ENCODE data around the gene BRD3OS.
"Not testable (repeated sequence)": the region's sequence is repeated elsewhere in the genome, so short reads cannot be mapped to it uniquely, and the experiment has no call there.

Gene BRD3OS

DNA sequence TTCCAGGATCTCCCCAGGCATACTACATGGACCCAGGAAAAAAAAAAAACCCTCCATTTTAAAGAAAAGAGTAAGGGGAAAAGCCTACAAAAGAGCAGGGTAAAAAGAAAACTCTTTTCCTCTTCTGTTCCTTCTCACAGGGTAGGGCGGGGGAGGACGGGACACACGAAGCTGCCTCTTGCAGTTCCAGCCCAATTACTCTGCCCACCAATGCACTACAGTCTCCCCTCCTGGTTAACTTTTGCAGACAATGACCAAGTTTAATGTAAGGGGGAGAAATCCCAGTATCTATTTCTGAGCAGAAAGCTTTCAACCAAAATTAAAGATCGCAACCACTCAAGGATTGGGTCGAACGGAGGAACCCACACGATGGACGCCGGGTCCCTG, 41.2 kb downstream of the BRD3OS start:
- peak; percentile 10 for DNase-seq

- peak; percentile 21 for DNase-seq
Observed at GRCh38 chr9:134066913-134067851, 41.9 kb downstream of the BRD3OS start.

GRCh38 chr9:134067904-134068743, 42.8 kb downstream of the BRD3OS start, which contains the start of gene BRD3:
Gene BRD3, minus strand, starts transcription at chr9:134068026. Its CDS starts 14,549 bp downstream, at chr9:134053477.
- DNase-seq = peak; percentile 85

DNA sequence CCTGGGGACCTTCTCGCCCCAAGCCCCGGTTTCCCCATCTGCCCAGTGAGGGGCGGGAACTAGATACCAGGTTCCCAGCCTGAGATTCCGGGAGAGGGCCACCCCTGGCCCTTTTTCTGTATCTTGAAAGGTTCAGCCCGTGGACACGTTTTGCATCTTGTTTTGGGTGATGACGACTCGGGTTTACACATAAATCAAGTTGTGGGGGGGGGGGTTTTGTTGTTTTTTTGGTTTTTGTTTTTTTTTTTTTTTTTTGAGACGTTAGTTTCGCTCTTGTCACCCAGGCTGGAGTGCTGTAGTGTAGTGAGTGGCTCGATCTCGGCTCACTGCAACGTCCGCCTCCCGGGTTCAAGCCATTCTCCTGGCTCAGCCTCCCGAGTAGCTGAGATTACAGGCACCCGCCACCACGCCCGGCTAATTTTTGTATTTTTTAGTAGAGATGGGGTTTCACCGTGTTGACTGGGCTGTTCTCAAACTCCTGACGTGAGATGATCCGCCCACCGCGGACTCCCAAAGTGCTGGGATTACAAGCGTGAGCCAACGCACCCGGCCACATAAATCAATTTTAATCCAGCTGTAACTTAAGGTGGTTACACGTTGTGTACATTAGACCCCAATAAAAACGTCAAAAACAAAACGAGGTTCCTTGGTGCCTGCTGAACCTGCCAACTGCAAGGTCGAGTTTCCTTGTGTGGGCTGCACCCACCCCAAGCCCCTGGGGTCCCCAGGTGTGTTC, 43.6 kb downstream of the BRD3OS start:
- DNase-seq = peak; percentile 66

DNA sequence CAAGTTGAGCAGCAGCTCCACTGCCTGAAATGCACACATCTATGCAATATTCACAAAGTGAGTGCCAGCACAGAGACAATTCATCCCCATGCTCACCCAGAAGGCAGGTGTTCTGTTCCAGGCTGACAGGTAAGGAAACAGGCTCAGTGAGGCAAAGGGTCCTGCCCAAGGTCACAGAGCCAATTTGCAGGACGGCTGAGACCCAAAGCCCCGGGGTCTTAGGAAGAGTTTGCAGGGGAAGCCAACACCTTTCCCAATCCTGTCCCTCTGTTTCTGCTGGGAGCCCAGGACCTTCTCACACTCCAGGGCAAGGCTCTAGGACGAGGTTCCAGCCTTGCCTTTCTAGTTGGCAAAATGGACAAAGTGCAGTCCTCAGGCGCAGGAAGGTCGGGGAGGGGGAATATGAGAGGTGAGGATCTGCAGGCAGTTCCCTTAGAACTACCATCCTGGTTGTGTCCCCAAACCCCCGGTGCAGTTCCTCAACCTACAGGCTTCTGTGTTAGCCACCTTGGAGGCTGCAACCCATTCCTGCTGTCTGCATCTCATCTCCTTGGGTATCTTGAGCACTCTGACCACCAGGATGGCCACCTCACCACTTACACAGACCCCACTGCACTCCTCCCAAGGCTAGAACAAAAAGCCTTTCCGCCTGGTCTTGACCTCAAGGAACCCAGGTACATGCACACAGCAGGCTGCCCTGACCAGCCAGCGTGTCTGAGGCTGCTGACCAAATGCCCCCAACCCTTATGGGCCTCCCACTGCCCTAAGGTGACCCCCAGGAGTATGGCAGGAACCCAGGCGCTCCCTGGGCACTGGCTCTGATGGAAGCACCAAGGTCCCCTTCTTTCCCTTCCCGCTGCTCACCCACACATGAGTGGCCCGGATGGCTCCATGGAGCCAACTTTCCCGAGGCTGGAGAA, 44.5 kb downstream of the BRD3OS start:
- DNase-seq = no peak

DNA sequence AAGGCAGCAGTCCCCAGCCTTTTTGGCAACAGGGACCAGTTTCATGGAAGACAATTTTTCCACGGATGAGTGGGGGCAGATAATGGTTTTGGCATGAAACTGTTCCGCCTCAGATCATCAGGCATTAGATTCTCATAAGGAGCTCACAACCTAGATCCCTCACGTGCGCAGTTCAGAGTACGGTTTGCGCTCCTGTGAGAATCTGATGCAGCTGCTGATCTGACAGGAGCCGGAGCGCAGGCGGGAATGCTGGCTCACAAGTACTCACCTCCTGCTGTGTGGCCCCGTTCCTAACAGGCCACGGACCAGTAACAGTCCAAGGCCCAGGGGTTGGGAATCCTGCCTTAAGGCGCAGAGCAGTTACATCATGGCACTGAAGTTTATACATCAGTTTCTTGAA, 45.9 kb downstream of the BRD3OS start:
- DNase-seq = no peak

DNA sequence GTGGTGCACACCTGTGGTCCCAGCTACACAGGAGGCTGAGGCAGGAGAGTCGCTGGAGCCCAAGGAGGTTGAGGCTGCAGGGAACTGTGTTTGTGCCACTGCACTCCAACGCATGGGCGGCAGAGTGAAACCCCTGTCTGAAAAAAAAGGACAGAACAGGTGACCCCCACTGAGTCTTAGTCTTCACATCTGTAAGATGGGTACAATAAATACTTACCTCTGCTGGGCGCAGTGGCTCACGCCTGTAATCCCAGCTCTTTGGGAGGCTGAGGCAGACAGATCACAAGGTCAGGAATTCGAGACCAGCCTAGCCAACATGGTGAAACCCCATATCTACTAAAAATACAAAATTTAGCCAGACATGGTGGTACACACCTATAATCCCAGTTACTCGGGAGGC, 47.4 kb downstream of the BRD3OS start:
- not testable (repeated sequence) for DNase-seq

GRCh38 chr9:134073500-134073899, 48.2 kb downstream of the BRD3OS start:
- DNase-seq = no peak

- DNase-seq = not testable (repeated sequence)
Observed at GRCh38 chr9:134075689-134076088, 50.4 kb downstream of the BRD3OS start.

DNA sequence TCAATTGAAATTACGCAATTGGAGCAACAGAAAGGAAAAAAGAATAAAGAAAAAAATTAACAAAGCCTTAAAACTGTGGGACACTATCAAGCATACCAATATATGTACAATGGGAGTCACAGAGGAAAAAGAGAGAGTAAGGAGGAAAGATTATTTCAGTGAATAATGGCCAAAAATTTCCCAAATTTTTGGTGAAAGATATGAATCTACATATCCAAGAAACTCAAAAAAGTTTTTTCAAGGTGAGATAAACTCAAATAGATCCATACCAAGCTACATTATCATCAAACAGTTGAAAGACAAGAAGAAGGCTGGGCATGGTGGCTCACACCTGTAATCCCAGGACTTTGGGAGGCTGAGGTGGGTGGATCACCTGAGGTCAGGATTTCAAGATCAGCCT, 51.4 kb downstream of the BRD3OS start:
- no peak for DNase-seq

All from NCI-H1092 treated with DMSO at 0.1 percent for 48 hours (cell line).